Testis (tissue), 3 donors: ENCODE results near the gene ATAD5. TPM values are rescaled to one million over a fixed set of nuclear protein-coding genes. Genes with fewer than 3 reads are reported as not detected.
A peak's percentile ranks its signal among the peaks of the same experiment; 100 is the strongest.

Source experiments
- DNase-seq: peaks from one replicate; pipeline ENCODE4 v3.0.0-alpha.2; 2019
- H3K27ac ChIP-seq, 2 donors: fragments of 200-600 bp; sonication (generic); one replicate each; pipeline ENCODE4 v1.5.1; 2019
- H3K27me3 ChIP-seq: fragments of 200-600 bp; sonication (generic); one replicate; pipeline ENCODE4 v1.5.1; 2019
- H3K36me3 ChIP-seq: fragments of 200-600 bp; sonication (generic); one replicate; pipeline ENCODE4 v1.5.1; 2017; ENCODE audit warnings: low read depth; ENCODE audit errors: missing control alignments
- H3K4me1 ChIP-seq: fragments of 200-600 bp; sonication (generic); one replicate; pipeline ENCODE4 v1.5.1; 2019
- H3K4me3 ChIP-seq, 2 donors: fragments of 200-600 bp; sonication (generic); one replicate each; pipeline ENCODE4 v1.5.1; 2017 to 2019
- H3K9me3 ChIP-seq: fragments of 200-600 bp; sonication (generic); one replicate; pipeline ENCODE4 v1.5.1; 2017
- POLR2A ChIP-seq: fragments of 450-650 bp; IDR thresholded peaks from one replicate; pipeline ENCODE4 v1.6.1; 2017; ENCODE audit warnings: antibody characterized with exemption, mild to moderate bottlenecking, moderate library complexity
- WGBS, 2 donors: methylation state at CpG; one replicate each; pipeline ENCODE4 v1.1.5; 2018; 5-methylcytosine and 5-hydroxymethylcytosine counted together
- intact Hi-C: fragments of 100-400 bp; cut with DNase I; formaldehyde crosslinking; loops from one replicate; pipeline ENCODE4 v1.15.1; 2023; ENCODE audit warnings: low total_unique reads
- polyA plus RNA-seq: library from polyadenylated mRNA; stranded (reverse); fragments of 350-450 nt; fragmentation: Illumina TruSeq; extraction: RNeasy Lipid Tissue Mini Kit (QIAGEN cat#74804); gene quantifications from one replicate; pipeline ENCODE4 v1.2.3, GENCODE V29; 2014; ENCODE audit warnings: low read depth, low replicate concordance; ENCODE audit not compliant: insufficient read depth
- total RNA-seq, 2 donors: library from RNA; depleted of rRNA; stranded (reverse); fragments of >200 nt; gene quantifications; one replicate each; pipeline ENCODE4 v1.2.3, GENCODE V29; 2016
- TF ChIP-seq, protein P1 (sequence below), 3 experiments: fragments of 450-650 bp in 2 of 3; fragments of 200-600 bp in 1 of 3; sonication (generic) in 1 of 3; IDR thresholded peaks; one replicate each; pipeline ENCODE4 v1.5.1; 2016 to 2019; ENCODE audit warnings: antibody characterized with exemption in 3 of 3, mild to moderate bottlenecking in 2 of 3, moderate library complexity in 1 of 3

The ATAD5 gene
- total and polyA plus RNA-seq, 3 donors from 2014 or later, result 0.67 to 10.2 (median 5.5) TPM

GRCh38 chr17:30824002-30824355, 7.8 kb upstream of the ATAD5 start:
- H3K4me1 ChIP-seq, result no peaks in the 10 kb centered on the region
- intact Hi-C loops, result no loop called here
- H3K27ac ChIP-seq, result peak overlapping the region; percentile 68 to 85
- H3K4me3 ChIP-seq, result peak overlapping the region; percentile 90 to 98
- 1% methylated on average over 11 of the region's 11 CpGs for WGBS, 2 donors
- no peaks in the 10 kb centered on the region for H3K27me3 ChIP-seq
- no peak for DNase-seq
- TF ChIP-seq POLR2A, result no peak
- TF ChIP-seq, protein P1, sequence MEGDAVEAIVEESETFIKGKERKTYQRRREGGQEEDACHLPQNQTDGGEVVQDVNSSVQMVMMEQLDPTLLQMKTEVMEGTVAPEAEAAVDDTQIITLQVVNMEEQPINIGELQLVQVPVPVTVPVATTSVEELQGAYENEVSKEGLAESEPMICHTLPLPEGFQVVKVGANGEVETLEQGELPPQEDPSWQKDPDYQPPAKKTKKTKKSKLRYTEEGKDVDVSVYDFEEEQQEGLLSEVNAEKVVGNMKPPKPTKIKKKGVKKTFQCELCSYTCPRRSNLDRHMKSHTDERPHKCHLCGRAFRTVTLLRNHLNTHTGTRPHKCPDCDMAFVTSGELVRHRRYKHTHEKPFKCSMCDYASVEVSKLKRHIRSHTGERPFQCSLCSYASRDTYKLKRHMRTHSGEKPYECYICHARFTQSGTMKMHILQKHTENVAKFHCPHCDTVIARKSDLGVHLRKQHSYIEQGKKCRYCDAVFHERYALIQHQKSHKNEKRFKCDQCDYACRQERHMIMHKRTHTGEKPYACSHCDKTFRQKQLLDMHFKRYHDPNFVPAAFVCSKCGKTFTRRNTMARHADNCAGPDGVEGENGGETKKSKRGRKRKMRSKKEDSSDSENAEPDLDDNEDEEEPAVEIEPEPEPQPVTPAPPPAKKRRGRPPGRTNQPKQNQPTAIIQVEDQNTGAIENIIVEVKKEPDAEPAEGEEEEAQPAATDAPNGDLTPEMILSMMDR (IDR thresholded peaks at IDR 0.05), result no peak
- H3K36me3 ChIP-seq, result no peaks in the 10 kb centered on the region
- no peaks in the 10 kb centered on the region for H3K9me3 ChIP-seq

DNA sequence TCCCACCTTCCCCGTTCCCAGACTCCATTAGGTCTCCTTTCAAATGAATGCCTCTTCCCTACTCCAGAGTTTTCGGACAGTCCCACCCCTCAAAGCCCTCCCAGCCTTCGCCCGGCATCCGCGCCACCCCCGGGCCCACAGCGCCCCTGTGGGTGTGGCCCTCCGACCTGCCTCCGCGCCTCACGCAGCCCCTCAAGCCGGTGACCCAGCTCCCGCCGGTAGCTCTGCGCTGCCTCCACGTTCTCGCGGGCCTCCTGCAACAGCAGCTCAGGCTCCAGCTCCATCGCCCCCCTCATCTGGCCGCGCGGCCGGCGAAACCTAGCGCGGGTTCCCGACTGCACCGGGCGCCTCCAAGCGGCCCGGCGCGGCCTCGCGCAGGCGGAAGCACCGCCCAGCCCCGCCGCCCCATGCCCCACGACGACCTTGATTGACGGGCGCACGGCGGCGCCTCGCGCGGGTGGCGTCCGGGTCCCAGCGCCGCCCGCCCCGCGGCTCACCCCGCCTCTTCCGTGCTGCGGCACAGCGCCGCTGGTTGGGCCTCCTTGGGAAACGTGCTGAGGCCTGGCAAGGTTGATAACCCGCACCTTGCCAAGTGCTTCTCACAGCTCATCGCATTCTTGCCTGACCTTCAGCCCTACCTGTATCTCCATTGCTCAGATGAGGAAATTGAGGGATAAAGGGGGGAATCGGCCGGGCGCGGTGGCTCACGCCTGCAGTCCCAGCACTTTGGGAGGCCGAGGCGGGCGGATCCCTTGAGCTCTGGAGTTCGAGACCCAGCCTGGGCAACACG, 7.2 kb upstream of the ATAD5 start, which contains the start of gene CRLF3:
CRLF3 (minus strand) TSS at position 337 of the 790 bp plus-strand sequence; CDS start at position 296, 41 bp downstream.
- 0 to 8% methylated on average over 10 to 60 of the region's 75 CpGs for WGBS, 2 donors
- no peaks in the 10 kb centered on the region for H3K4me1 ChIP-seq
- peak within 1 kb of the TSS; percentile 68 to 85 for H3K27ac ChIP-seq
- TF ChIP-seq POLR2A, result no peak
- TF ChIP-seq, protein P1 (IDR thresholded peaks at IDR 0.05), result peak in 2 of 3 experiments; percentile 25 to 54
- intact Hi-C loops, result no loop called here
- peak; percentile 91 for DNase-seq
- no peaks in the 10 kb centered on the region for H3K36me3 ChIP-seq
- no peaks in the 10 kb centered on the region for H3K27me3 ChIP-seq
- no peaks in the 10 kb centered on the region for H3K9me3 ChIP-seq
- peak within 1 kb of the TSS; percentile 90 to 98 for H3K4me3 ChIP-seq

DNA sequence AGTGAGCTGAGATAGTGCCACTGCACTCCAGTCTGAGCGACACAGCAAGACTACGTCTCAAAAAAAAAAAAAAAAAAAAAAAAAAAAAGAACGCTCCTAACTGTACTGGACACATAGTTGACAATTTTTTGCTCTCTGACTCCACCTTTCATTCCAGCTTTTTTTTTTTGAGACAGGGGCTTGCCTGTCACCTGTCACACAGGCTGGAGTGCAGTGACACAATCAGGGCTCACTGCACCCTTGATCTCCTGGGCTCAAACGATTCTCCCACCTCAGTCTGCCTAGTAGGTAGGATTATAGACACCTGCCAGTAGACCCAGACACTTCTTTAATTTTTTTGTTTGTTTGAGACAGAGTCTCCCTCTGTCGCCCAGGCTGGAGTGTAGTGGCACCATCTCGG, 4.7 kb upstream of the ATAD5 start:
- Histone ChIP-seq H3K4me3 (no peak overlapping the region), H3K27me3 (no peaks in the 10 kb centered on the region), H3K4me1 (peaks cover 1% of the 10 kb centered on the region), H3K27ac (no peak overlapping the region), H3K36me3 (no peaks in the 10 kb centered on the region), H3K9me3 (no peaks in the 10 kb centered on the region)
- TF ChIP-seq POLR2A, result no peak
- TF ChIP-seq, protein P1 (IDR thresholded peaks at IDR 0.05), result no peak
- intact Hi-C loops, result no loop called here
- no peak for DNase-seq
- WGBS, 2 donors, result 77 to 84% methylated on average over 6 of the region's 6 CpGs

DNA sequence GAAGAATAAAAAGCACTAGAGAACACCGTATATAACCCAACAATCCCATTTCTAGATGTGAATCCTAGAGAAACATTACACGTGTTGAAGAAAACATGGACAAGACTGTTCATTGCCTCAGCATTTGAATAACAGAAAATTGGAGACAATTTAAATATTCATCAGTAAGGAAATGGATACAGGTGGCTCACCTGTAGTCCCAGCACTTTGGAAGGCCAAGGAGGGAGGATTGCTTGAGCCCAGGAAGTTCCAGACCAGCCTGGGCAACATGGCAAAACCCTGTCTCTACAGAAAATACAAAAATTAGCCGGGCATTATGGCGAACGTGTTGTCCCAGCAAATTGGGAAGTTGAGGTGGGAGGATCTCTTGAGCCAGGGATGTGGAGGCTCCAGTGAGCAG, 2.7 kb upstream of the ATAD5 start:
- Histone ChIP-seq H3K36me3 (no peaks in the 10 kb centered on the region), H3K27me3 (no peaks in the 10 kb centered on the region), H3K9me3 (no peaks in the 10 kb centered on the region), H3K4me3 (no peak overlapping the region), H3K4me1 (peaks cover 10% of the 10 kb centered on the region), H3K27ac (no peak overlapping the region)
- no peak for TF ChIP-seq POLR2A
- TF ChIP-seq, protein P1 (IDR thresholded peaks at IDR 0.05), result no peak
- 70 to 72% methylated on average over 5 of the region's 5 CpGs for WGBS, 2 donors
- intact Hi-C loops, result no loop called here
- DNase-seq, result no peak

DNA sequence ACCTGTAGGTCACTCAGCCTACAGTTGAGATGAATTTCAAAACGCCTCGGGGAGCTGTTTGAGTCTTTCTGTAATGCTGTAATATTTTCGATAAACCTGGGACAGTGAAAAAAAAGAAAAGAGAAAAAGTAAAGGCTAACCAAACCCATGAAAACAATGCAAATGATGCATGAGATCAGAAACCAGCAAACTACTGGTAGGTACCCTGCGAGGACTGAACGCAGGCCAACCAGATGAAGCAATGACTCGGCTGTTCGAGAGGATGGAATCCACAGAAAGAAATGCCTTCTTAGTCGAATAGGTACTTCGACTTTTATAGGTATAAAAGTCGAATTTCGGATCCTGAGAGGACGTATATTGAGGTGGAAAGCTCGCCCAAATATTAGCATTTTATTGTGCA, 509 bp upstream of the ATAD5 start:
- no peaks in the 10 kb centered on the region for H3K36me3 ChIP-seq
- H3K4me3 ChIP-seq, result peak overlapping the region; percentile 76 to 84
- H3K4me1 ChIP-seq, result peaks cover 10% of the 10 kb centered on the region
- H3K27me3 ChIP-seq, result no peaks in the 10 kb centered on the region
- WGBS, 2 donors, result 16 to 18% methylated on average over 13 of the region's 13 CpGs
- TF ChIP-seq, protein P1 (IDR thresholded peaks at IDR 0.05), result no peak
- no peak for TF ChIP-seq POLR2A
- peak overlapping the region in 1 of 2 donors; percentile 50 for H3K27ac ChIP-seq
- no peaks in the 10 kb centered on the region for H3K9me3 ChIP-seq
- DNase-seq, result no peak
- intact Hi-C loops, result no loop called here
